Hepatocyte (in vitro differentiated cells): Measurements from ENCODE around the gene BEAN1. TPM values are rescaled to one million over a fixed set of nuclear protein-coding genes. Genes with fewer than 3 reads are reported as not detected.

Experiments
- DNase-seq: peaks from one replicate; pipeline ENCODE4 v3.0.0-alpha.2; 2016; ENCODE audit warnings: low spot score
- H2AFZ ChIP-seq: fragments of 200-600 bp; sonication (generic); 2 replicates; pipeline ENCODE4 v1.6.0; 2016; ENCODE audit warnings: antibody characterized with exemption, mild to moderate bottlenecking
- H3K27ac ChIP-seq: fragments of 200-600 bp; sonication (generic); 2 replicates; pipeline ENCODE4 v1.5.1; 2016; ENCODE audit warnings: mild to moderate bottlenecking
- H3K27me3 ChIP-seq: fragments of 200-600 bp; sonication (generic); 2 replicates; pipeline ENCODE4 v1.6.1; 2016
- H3K36me3 ChIP-seq: fragments of 200-600 bp; sonication (generic); replicated peaks from 2 replicates; pipeline ENCODE4 v1.5.1; 2016; ENCODE audit warnings: low read depth; ENCODE audit not compliant: insufficient read depth
- H3K4me1 ChIP-seq: fragments of 200-600 bp; sonication (generic); 2 replicates; pipeline ENCODE4 v1.5.1; 2016; ENCODE audit warnings: mild to moderate bottlenecking, moderate library complexity; ENCODE audit not compliant: insufficient read depth
- H3K4me2 ChIP-seq: fragments of 200-600 bp; sonication (generic); 2 replicates; pipeline ENCODE4 v1.6.0; 2016
- H3K4me3 ChIP-seq: fragments of 200-600 bp; sonication (generic); 2 replicates; pipeline ENCODE4 v1.5.1; 2016; ENCODE audit warnings: mild to moderate bottlenecking
- H3K79me2 ChIP-seq: fragments of 200-600 bp; sonication (generic); 2 replicates; pipeline ENCODE4 v1.6.0; 2017; ENCODE audit warnings: mild to moderate bottlenecking
- H3K9me2 ChIP-seq: fragments of 200-600 bp; sonication (generic); replicated peaks from 2 replicates; pipeline ENCODE4 v1.6.0; 2017; ENCODE audit warnings: mild to moderate bottlenecking; ENCODE audit not compliant: insufficient read depth
- H3K9me3 ChIP-seq: fragments of 200-600 bp; sonication (generic); 2 replicates; pipeline ENCODE4 v1.5.1; 2016; ENCODE audit warnings: low read depth, mild to moderate bottlenecking
- H4K20me1 ChIP-seq: fragments of 200-600 bp; sonication (generic); 2 replicates; pipeline ENCODE4 v1.6.0; 2016; ENCODE audit warnings: mild to moderate bottlenecking; ENCODE audit not compliant: insufficient read depth, poor library complexity, severe bottlenecking
- CTCF ChIP-seq: fragments of 200-600 bp; sonication (generic); IDR thresholded peaks from 2 replicates; pipeline ENCODE4 v1.5.1; 2016; ENCODE audit warnings: antibody characterized with exemption, mild to moderate bottlenecking; ENCODE audit not compliant: poor library complexity
- EZH2 ChIP-seq: fragments of 200-600 bp; sonication (generic); IDR thresholded peaks from 2 replicates; pipeline ENCODE4 v1.6.1; 2016; ENCODE audit warnings: antibody characterized with exemption, mild to moderate bottlenecking, borderline replicate concordance
- EZH2phosphoT487 ChIP-seq: fragments of 200-600 bp; sonication (generic); IDR thresholded peaks from one replicate; pipeline ENCODE4 v1.6.1; 2018; ENCODE audit warnings: antibody characterized with exemption, mild to moderate bottlenecking, low read depth, moderate library complexity; ENCODE audit not compliant: unreplicated experiment, severe bottlenecking
- WGBS: methylation state at CpG from one replicate; pipeline ENCODE4 v1.1.6; 2016; ENCODE audit warnings: low lambda C conversion rate; ENCODE audit errors: missing lambda C conversion rate; 5-methylcytosine and 5-hydroxymethylcytosine counted together
- polyA plus RNA-seq: library from polyadenylated mRNA; unstranded; fragments of >200 nt; fragmentation: Nextera tagmentation; extraction: Ambion mirVana; gene quantifications from 2 replicates; pipeline ENCODE4 v1.2.1, GENCODE V29; 2016
- total RNA-seq: library from RNA; depleted of rRNA; stranded (reverse); fragments of >200 nt; gene quantifications from 2 replicates; pipeline ENCODE4 v1.2.3, GENCODE V29; 2014

The BEAN1 gene
- 0.63 and 0.68 TPM in 2 replicates for total RNA-seq
- 1.3 and 1.8 TPM in 2 replicates for polyA plus RNA-seq

- H4K20me1 ChIP-seq = no peaks in the 10 kb centered on the region
- H3K27ac ChIP-seq = no peak within 1 kb of the TSS
- DNase-seq = peak; percentile 67
- H3K79me2 ChIP-seq = no peaks in the 10 kb centered on the region
- no peaks in the 10 kb centered on the region for H3K9me3 ChIP-seq
- H3K36me3 ChIP-seq = no peaks in the 10 kb centered on the region
- H3K4me3 ChIP-seq = peak within 1 kb of the TSS; percentile 36
- H3K4me1 ChIP-seq = peaks cover 6% of the 10 kb centered on the region
- H3K9me2 ChIP-seq = no peaks in the 10 kb centered on the region
- H2AFZ ChIP-seq = peak within 1 kb of the TSS; percentile 16
- H3K4me2 ChIP-seq = peak within 1 kb of the TSS; percentile 91
- no peak for TF ChIP-seq CTCF
- TF ChIP-seq EZH2phosphoT487 = no peak
- TF ChIP-seq EZH2 = no peak
- peaks cover 70% of the 10 kb centered on the region for H3K27me3 ChIP-seq
- WGBS = 1% methylated on average over 31 of the region's 118 CpGs
Measured at GRCh38 chr16:66427036-66427860, at the start of gene BEAN1. Gene BEAN1 (plus strand): TSS chr16:66427295. CDS start chr16:66437677, 10,382 bp downstream.

- H2AFZ ChIP-seq = no peak overlapping the region
- no peaks in the 10 kb centered on the region for H3K27me3 ChIP-seq
- no peak overlapping the region for H3K4me2 ChIP-seq
- no peak overlapping the region for H3K4me3 ChIP-seq
- no peaks in the 10 kb centered on the region for H3K4me1 ChIP-seq
- WGBS = 84% methylated on average over 3 of the region's 3 CpGs
- no peaks in the 10 kb centered on the region for H3K79me2 ChIP-seq
- DNase-seq = no peak
- no peak overlapping the region for H3K27ac ChIP-seq
- no peaks in the 10 kb centered on the region for H4K20me1 ChIP-seq
- no peak for TF ChIP-seq EZH2
- TF ChIP-seq EZH2phosphoT487 = no peak
- TF ChIP-seq CTCF = no peak
- H3K36me3 ChIP-seq = no peaks in the 10 kb centered on the region
- H3K9me2 ChIP-seq = no peaks in the 10 kb centered on the region
- no peaks in the 10 kb centered on the region for H3K9me3 ChIP-seq
Measured at GRCh38 chr16:66377324-66377723, 49.8 kb upstream of the BEAN1 start.

GRCh38 chr16:66378741-66379570 is 48.1 kb upstream of the BEAN1 start:
- Histone ChIP-seq H4K20me1 (no peaks in the 10 kb centered on the region), H3K4me1 (no peaks in the 10 kb centered on the region), H2AFZ (no peak overlapping the region), H3K79me2 (no peaks in the 10 kb centered on the region), H3K4me2 (no peak overlapping the region), H3K27me3 (no peaks in the 10 kb centered on the region), H3K36me3 (no peaks in the 10 kb centered on the region), H3K9me3 (no peaks in the 10 kb centered on the region), H3K27ac (no peak overlapping the region), H3K9me2 (no peaks in the 10 kb centered on the region), H3K4me3 (no peak overlapping the region)
- DNase-seq = no peak
- TF ChIP-seq CTCF (no peak), EZH2 (no peak), EZH2phosphoT487 (no peak)
- WGBS = 68% methylated on average over 18 of the region's 18 CpGs
